GF-D8 (cell line): ENCODE data around the gene WDR31.
A peak's percentile ranks its signal among the peaks of the same experiment; 100 is the strongest.
"Not testable (repeated sequence)": the region's sequence is repeated elsewhere in the genome, so short reads cannot be mapped to it uniquely, and the experiment has no call there.

Experiments used
- DNase-seq: peaks from one replicate; lab custom pipeline; 2025; lab: John Stamatoyannopoulos, UW

WDR31 gene

GRCh38 chr9:113368348-113368981 lies 28.4 kb upstream of the WDR31 start:
- no peak for DNase-seq

GRCh38 chr9:113365652-113366051 lies 25.6 kb upstream of the WDR31 start:
- DNase-seq: not testable (repeated sequence)

- no peak for DNase-seq
Measured at GRCh38 chr9:113364951-113365350, 24.9 kb upstream of the WDR31 start.

GRCh38 chr9:113363336-113363735 lies 23.3 kb upstream of the WDR31 start:
- no peak for DNase-seq

DNA sequence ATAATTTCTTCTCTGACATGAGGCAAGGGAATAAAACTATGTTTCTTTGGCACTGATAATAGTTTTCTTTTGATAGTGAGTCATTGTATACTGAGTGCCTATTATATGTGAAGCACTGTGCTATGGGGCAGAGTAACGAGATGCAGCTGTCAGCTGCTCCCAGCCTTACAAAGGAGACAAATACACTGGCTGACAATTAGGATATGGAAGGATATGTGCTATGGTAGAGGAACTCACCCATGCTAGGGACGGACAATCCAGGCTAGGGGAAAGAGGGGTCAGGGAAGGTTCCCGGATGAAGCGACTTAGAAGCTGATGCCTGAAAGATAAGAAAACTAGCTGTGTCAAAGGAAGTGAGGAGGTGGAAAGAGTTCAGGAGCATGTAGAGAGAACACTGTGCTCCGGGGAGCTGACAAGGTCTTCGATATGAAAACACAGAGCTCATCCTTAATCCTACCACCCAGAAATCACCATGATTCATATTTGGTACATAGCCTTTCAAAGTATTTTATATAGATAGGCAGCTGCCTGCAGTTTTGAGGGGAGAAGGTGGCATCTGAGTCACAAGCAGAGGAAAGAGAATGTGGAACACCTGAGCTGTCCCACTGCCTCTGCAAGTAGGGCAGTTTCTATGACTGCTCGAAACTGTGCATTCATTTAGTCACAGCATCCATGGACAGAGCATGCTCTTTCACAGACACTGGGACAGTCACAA lies 21.4 kb upstream of the WDR31 start:
- no peak for DNase-seq

- no peak for DNase-seq
Measured at GRCh38 chr9:113360242-113360842, 20.3 kb upstream of the WDR31 start.

- no peak for DNase-seq
Measured at GRCh38 chr9:113359385-113359784, 19.3 kb upstream of the WDR31 start.

DNA sequence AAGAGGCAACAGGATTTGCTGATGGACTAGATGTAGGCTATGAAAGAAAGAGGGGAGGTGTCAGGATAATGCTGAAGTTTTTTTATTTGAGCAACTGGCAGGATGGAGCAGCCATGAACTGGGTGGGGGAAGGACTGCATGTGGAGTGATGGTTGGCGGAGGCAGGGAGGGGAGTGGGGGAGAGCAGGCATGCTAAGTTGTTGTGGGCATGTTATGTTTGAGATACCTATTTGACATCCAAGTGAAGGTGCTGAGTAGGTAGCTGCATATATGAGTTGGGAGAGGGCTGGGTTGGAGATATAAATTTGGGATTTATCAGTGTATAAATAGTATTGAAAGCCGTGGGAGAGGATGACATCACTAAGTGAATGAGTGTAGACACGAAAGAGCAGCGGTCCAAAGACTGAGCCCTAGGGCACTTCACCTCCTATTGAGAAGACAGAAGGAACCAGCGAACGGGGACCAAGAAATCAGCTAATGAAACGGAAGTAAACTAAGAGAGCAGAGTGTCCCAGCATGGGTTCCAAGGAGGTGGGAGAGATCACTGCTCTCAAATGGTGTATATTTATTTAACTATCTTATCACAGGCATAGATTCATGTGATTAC lies 16.7 kb upstream of the WDR31 start:
- DNase-seq: no peak

DNA sequence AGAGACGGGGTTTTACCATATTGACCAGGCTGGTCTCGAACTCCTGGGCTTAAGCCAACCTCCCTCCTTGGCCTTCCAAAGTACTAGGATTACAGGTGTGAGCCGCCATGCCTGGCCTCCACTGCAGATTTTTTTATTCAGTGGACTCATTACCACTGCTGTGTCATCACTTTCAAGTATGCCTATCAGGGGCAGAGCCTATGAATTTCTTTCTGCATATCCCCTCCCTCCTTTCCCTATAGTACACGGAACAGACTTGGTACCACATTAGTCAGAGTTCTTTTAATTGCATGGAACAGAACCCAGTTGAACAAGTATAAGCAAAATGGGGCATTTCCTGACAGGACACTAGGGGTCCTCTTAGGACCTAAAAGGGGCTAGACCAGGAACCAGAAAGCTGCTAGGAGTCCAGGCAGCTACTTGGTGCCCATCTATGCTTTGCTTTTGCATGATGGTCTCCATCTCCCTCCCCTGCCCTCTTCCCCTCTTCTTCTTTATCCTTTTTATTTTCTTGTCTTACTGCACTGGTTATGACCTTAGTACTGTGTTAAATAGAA lies 15.0 kb upstream of the WDR31 start:
- DNase-seq: no peak

DNA sequence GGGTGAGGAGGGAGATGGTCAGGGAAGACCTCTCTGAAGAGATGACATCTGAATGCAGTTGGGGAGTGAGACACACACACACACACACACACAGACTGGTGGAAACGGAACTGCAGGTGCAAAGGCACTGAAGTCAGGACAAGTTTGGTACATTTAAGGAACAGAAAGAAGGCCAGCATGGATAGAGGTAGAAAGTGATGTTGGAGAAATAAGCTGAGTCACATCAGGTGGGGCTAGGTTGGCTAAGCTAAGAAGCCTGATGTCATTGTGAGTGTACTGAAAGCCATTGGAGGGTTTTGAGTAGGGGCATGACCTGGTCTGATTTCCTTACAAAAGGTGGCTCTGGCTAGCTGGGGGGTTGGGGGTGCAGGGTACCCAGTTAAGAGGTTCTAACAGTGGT lies 12.3 kb upstream of the WDR31 start:
- no peak for DNase-seq

GRCh38 chr9:113352006-113352405 lies 11.9 kb upstream of the WDR31 start:
- DNase-seq: no peak

GRCh38 chr9:113350937-113351336 lies 10.9 kb upstream of the WDR31 start:
- peak; percentile 78 for DNase-seq

GRCh38 chr9:113350107-113350661 lies 10.1 kb upstream of the WDR31 start:
- DNase-seq: no peak

GRCh38 chr9:113349445-113350094 lies 9.5 kb upstream of the WDR31 start, which contains the start of gene BSPRY:
TSS of gene BSPRY (plus strand) at chr9:113349541. CDS start at chr9:113349580, 39 bp downstream.
- no peak for DNase-seq

- DNase-seq: no peak
Measured at GRCh38 chr9:113349066-113349444, 9.0 kb upstream of the WDR31 start.

DNA sequence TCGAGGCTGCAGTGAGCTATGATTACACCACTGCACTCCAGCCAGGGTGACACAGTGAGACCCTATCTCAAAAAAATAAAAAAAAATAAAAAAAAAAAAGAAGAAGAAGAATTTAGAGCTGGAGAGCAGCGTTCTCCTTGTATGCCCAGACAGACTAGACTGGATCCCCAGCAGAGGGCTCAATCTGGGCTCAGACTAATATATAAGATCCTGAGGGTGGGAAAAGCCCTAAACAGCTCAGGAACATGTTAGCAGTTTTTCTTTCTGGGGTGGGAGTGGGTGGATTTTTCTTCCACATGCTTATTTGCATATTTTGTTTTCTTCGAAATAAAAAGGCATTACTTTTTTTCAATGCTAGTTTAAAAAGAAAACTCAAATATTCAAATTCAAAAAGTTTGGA lies 8.4 kb upstream of the WDR31 start:
- DNase-seq: no peak

GRCh38 chr9:113345671-113346070 lies 5.6 kb upstream of the WDR31 start:
- DNase-seq: no peak

GRCh38 chr9:113345190-113345589 lies 5.1 kb upstream of the WDR31 start:
- no peak for DNase-seq

GRCh38 chr9:113343732-113344231 lies 3.7 kb upstream of the WDR31 start:
- peak; percentile 66 for DNase-seq

DNA sequence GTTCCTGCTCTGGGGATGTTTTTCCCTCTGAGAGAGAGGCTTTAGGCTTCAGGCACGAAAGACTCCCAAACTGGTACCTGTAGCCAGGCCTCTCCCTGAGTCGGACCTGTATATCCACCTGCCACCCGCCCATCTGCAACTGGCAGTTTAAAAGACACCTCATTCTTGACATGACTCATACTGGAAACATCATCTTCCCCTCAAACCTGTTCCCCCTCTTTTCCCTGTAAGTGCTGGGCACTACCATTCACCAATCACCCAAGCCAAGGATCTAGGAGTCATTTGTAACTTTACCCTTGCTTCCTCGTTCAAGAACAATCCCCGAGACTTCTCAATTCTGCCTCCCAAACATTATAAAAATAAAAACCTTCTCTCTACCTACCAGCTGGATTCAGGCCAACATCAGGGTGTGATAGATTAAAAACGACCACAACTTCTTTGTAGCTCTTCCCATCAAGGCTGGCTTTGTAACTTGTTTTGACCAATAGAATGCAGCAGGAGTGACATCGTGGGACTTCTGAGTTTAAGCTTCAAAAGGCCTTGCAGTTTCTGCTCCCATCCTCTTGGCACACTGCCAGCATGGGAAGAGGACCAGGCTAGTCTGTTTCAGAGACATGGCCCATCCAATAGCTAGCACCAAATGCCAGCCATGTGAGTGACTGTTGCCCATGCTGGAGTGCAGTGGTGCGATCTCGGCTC lies 1.8 kb upstream of the WDR31 start:
- DNase-seq: no peak

- no peak for DNase-seq
Measured at GRCh38 chr9:113337714-113338113, 2.4 kb downstream of the WDR31 start.
